B cell (primary cell): ENCODE measurements around the gene NOL4L. TPM values are rescaled to one million over a fixed set of nuclear protein-coding genes. Genes with fewer than 3 reads are reported as not detected.

Experiments
- ATAC-seq: fragments of 200-7000 bp; cut with Tn5 transposase; one replicate; pipeline ENCODE4 v1.10.0; 2021; ENCODE audit warnings: low read depth, mild to moderate bottlenecking, moderate number of reproducible peaks, moderate library complexity
- CTCF ChIA-PET: fragments of 350-600 bp; sonication (Branson Sonifier 250); formaldehyde crosslinking; loops from one replicate; lab custom pipeline; 2021; ENCODE audit warnings: antibody characterized with exemption, inconsistent platforms; lab: Charles Lee
- POLR2A ChIA-PET: fragments of 350-600 bp; sonication (Branson Sonifier 250); formaldehyde crosslinking; loops from one replicate; lab custom pipeline; 2021; ENCODE audit warnings: antibody characterized with exemption; lab: Charles Lee
- DNase-seq: peaks from one replicate; pipeline ENCODE4 v3.0.0; 2013
- H2AFZ ChIP-seq: 2 replicates; pipeline ENCODE4 v1.6.1; 2012; ENCODE audit warnings: mild to moderate bottlenecking, low read depth, low read length; ENCODE audit not compliant: insufficient read depth, poor library complexity, severe bottlenecking
- H3K27ac ChIP-seq, 2 donors: 1 replicate in 1 of 2; 2 replicates in 1 of 2; pipeline ENCODE4 v1.5.1; 2012 to 2013; ENCODE audit warnings: low read length in 2 of 2, mild to moderate bottlenecking in 2 of 2, moderate library complexity in 1 of 2
- H3K27me3 ChIP-seq, 4 experiments: fragments of 200-600 bp in 1 of 4; sonication (generic) in 1 of 4; replicated peaks in 1 of 4; 1 replicate in 2 of 4; 2 replicates in 2 of 4; pipeline versions ENCODE4 v1.6.1 to v1.7.0; 2013 to 2016; ENCODE audit warnings: low read length in 3 of 4, mild to moderate bottlenecking in 2 of 4, mixed read lengths in 1 of 4, moderate library complexity in 1 of 4; ENCODE audit not compliant: insufficient read depth in 4 of 4, control insufficient read depth in 3 of 4; ENCODE audit errors: control extremely low read depth in 1 of 4
- H3K36me3 ChIP-seq, 2 experiments: replicated peaks in 1 of 2; 1 replicate in 1 of 2; 2 replicates in 1 of 2; pipeline versions ENCODE4 v1.6.1 to v1.7.1; 2013; ENCODE audit warnings: low read length in 1 of 2; ENCODE audit not compliant: insufficient read depth in 2 of 2, control insufficient read depth in 1 of 2; ENCODE audit errors: control extremely low read depth in 1 of 2, extremely low read depth in 1 of 2
- H3K4me1 ChIP-seq, 2 donors: fragments of 200-600 bp in 1 of 2; sonication (generic) in 1 of 2; 1 replicate in 1 of 2; 2 replicates in 1 of 2; pipeline versions ENCODE4 v1.5.1 to v1.6.1; 2013 to 2017; ENCODE audit warnings: low read length in 2 of 2; ENCODE audit not compliant: control insufficient read depth in 2 of 2, insufficient read depth in 2 of 2
- H3K4me2 ChIP-seq: replicated peaks from 2 replicates; pipeline ENCODE3; 2012; ENCODE audit warnings: mild to moderate bottlenecking, low read depth, low read length; ENCODE audit not compliant: poor library complexity, severe bottlenecking
- H3K4me3 ChIP-seq, 5 experiments: fragments of 200-600 bp in 1 of 5; sonication (generic) in 1 of 5; 1 replicate in 3 of 5; 2 replicates in 2 of 5; pipeline versions ENCODE4 v1.5.1 to v1.7.0; 2011 to 2016; ENCODE audit warnings: low read length in 4 of 5, mild to moderate bottlenecking in 4 of 5, low read depth in 2 of 5, control low read depth in 1 of 5, moderate library complexity in 1 of 5; ENCODE audit not compliant: insufficient read depth in 1 of 5; ENCODE audit errors: control extremely low read depth in 1 of 5, extremely low read depth in 1 of 5
- H3K79me2 ChIP-seq: fragments of 200-600 bp; sonication (generic); one replicate; pipeline ENCODE4 v1.6.0; 2016; ENCODE audit warnings: low read length; ENCODE audit not compliant: control insufficient read depth, insufficient read depth
- H3K9ac ChIP-seq: fragments of 200-600 bp; sonication (generic); 2 replicates; pipeline ENCODE4 v1.6.1; 2017; ENCODE audit warnings: mild to moderate bottlenecking, low read length, moderate library complexity
- H3K9me3 ChIP-seq, 3 donors: one replicate each; pipeline versions ENCODE4 v1.6.1 to v1.7.1; 2013; ENCODE audit warnings: low read length in 2 of 3; ENCODE audit not compliant: control insufficient read depth in 2 of 3, insufficient read depth in 1 of 3; ENCODE audit errors: control extremely low read depth in 1 of 3
- H4K20me1 ChIP-seq: 2 replicates; pipeline ENCODE4 v1.6.0; 2012; ENCODE audit warnings: mild to moderate bottlenecking, low read length; ENCODE audit not compliant: insufficient read depth, control insufficient read depth, poor library complexity, severe bottlenecking
- H3K27ac Mint-ChIP-seq: one replicate; pipeline ENCODE4 v1.8.0; 2021; ENCODE audit warnings: mixed read lengths
- H3K27me3 Mint-ChIP-seq: one replicate; pipeline ENCODE4 v1.8.0; 2021; ENCODE audit warnings: mixed read lengths
- H3K4me1 Mint-ChIP-seq: one replicate; pipeline ENCODE4 v1.8.0; 2021; ENCODE audit warnings: mixed read lengths
- H3K4me3 Mint-ChIP-seq: one replicate; pipeline ENCODE4 v1.8.0; 2021; ENCODE audit warnings: mixed read lengths
- H3K9me3 Mint-ChIP-seq: one replicate; pipeline ENCODE4 v1.8.0; 2022; ENCODE audit warnings: mixed read lengths; ENCODE audit not compliant: insufficient read depth
- CTCF ChIP-seq: fragments of 200-600 bp; IDR thresholded peaks from one replicate; pipeline ENCODE4 v1.8.0; 2022; ENCODE audit warnings: antibody characterized with exemption, mild to moderate bottlenecking
- EZH2 ChIP-seq: IDR thresholded peaks from 2 replicates; pipeline ENCODE4 v1.6.1; 2012; ENCODE audit warnings: borderline replicate concordance, low read depth, mild to moderate bottlenecking, moderate library complexity, low read length; ENCODE audit not compliant: insufficient read depth, poor library complexity, severe bottlenecking
- WGBS: methylation state at CpG from one replicate; pipeline ENCODE4 v1.1.5; 2013; ENCODE audit warnings: missing lambda C conversion rate; ENCODE audit not compliant: insufficient coverage; 5-methylcytosine and 5-hydroxymethylcytosine counted together
- intact Hi-C: fragments of 100-400 bp; cut with micrococcal nuclease; formaldehyde crosslinking; loops from one replicate; pipeline ENCODE4 v1.10.0; 2022
- polyA plus RNA-seq: library from polyadenylated mRNA; depleted of rRNA; stranded (reverse); fragments of >200 nt; gene quantifications from 2 replicates; pipeline ENCODE4 v1.2.3, GENCODE V29; 2012
- total RNA-seq, 2 donors: library from RNA; stranded (reverse); fragments of 120-200 nt in 1 of 2; gene quantifications; 1 replicate in 1 of 2; 2 replicates in 1 of 2; pipeline versions ENCODE4 v1.2.3 to v1.2.4, GENCODE V29; 2013 to 2022

The NOL4L gene
- total and polyA plus RNA-seq, 2 donors (not counting 1 experiment from before 2014, with no cell fraction given), result 6.5 to 7.9 TPM

GRCh38 chr20:32527052-32527446, 58.1 kb downstream of the NOL4L start:
- no peak overlapping the region for H3K9ac ChIP-seq
- ChIA-PET CTCF (interaction anchor here (1.5 to 15.3 kb wide), 3 partner anchors 12 to 251 kb away, joined by 3 to 313 read pairs (median 8); no protein-coding TSS in a partner anchor), POLR2A (interaction anchor here (1.8 kb wide), 1 partner anchor 10 kb away, joined by 7 read pairs; no protein-coding TSS in a partner anchor)
- peak overlapping the region; percentile 22 for H2AFZ ChIP-seq
- H3K9me3 ChIP-seq, result no peaks in the 10 kb centered on the region
- TF ChIP-seq EZH2 (no peak), CTCF (no peak)
- no peak overlapping the region for H3K27ac ChIP-seq
- Mint-ChIP-seq H3K27me3 (no peaks in the 10 kb centered on the region), H3K9me3 (no peaks in the 10 kb centered on the region), H3K4me1 (peaks cover 59% of the 10 kb centered on the region), H3K27ac (peak overlapping the region; percentile 70), H3K4me3 (peak overlapping the region; percentile 16)
- no peaks in the 10 kb centered on the region for H4K20me1 ChIP-seq
- H3K36me3 ChIP-seq, result peaks cover 0 to 2% of the 10 kb centered on the region in 2 experiments
- peaks cover 2% of the 10 kb centered on the region for H3K79me2 ChIP-seq
- WGBS, result 74% methylated on average over 2 of the region's 5 CpGs
- peak overlapping the region; percentile 61 for H3K4me2 ChIP-seq
- H3K4me1 ChIP-seq, result peaks cover 45 to 46% of the 10 kb centered on the region in 2 donors
- DNase-seq (no peak), ATAC-seq (no peak)
- intact Hi-C loops, result no loop called here
- no peaks in the 10 kb centered on the region for H3K27me3 ChIP-seq
- no peak overlapping the region for H3K4me3 ChIP-seq

GRCh38 chr20:32526541-32526940, 58.6 kb downstream of the NOL4L start:
- Mint-ChIP-seq H3K9me3 (no peaks in the 10 kb centered on the region), H3K27ac (peak overlapping the region; percentile 70), H3K27me3 (no peaks in the 10 kb centered on the region), H3K4me3 (no peak overlapping the region), H3K4me1 (peaks cover 59% of the 10 kb centered on the region)
- Histone ChIP-seq H3K27ac (no peak overlapping the region), H3K4me2 (peak overlapping the region; percentile 61), H3K4me1 (peaks cover 50 to 51% of the 10 kb centered on the region in 2 donors), H3K9me3 (no peaks in the 10 kb centered on the region), H3K9ac (no peak overlapping the region), H4K20me1 (no peaks in the 10 kb centered on the region), H3K27me3 (no peaks in the 10 kb centered on the region), H3K4me3 (no peak overlapping the region), H2AFZ (no peak overlapping the region), H3K36me3 (peaks cover 0 to 2% of the 10 kb centered on the region in 2 experiments), H3K79me2 (peaks cover 2% of the 10 kb centered on the region)
- intact Hi-C loops, result no loop called here
- ChIA-PET CTCF (interaction anchor here (0.7 to 15.3 kb wide), 2 partner anchors 19 to 125 kb away, joined by 3 to 313 read pairs; no protein-coding TSS in a partner anchor), POLR2A (interaction anchor here (0.6 to 1.1 kb wide), 2 partner anchors 13 to 739 kb away, joined by 3 to 5 read pairs; no protein-coding TSS in a partner anchor)
- 70% methylated on average over 3 of the region's 4 CpGs for WGBS
- TF ChIP-seq EZH2, result no peak
- no peak for TF ChIP-seq CTCF
- DNase-seq (no peak), ATAC-seq (no peak)
